ENCODE measurements around the gene PDE4D. TPM values are rescaled to one million over a fixed set of nuclear protein-coding genes. Genes with fewer than 3 reads are reported as not detected.

Gene PDE4D
- total and polyA plus RNA-seq, 2 of the 4 experiments (the other 2 are of a cell fraction): 1.4 to 7.9 TPM

GRCh38 chr5:59430066-59430685 is 463.4 kb downstream of the PDE4D start:
- intact Hi-C loops (cut with micrococcal nuclease) (no loop called here), in situ Hi-C loops (cut with MboI; ENCODE audit: low sequenced_read_pairs) (no loop called here), dilution Hi-C loops (cut with HindIII; ENCODE audit: low sequenced_read_pairs, unreplicated experiment) (no loop called here)
- no CpG with 5 or more reads among the region's 9 CpGs for WGBS, 2 experiments (ENCODE audit: extremely low coverage in 2 of 2, insufficient read length in 1 of 2)
- ChIA-PET CTCF (no interaction called here), POLR2A (ENCODE audit: unreplicated experiment) (no interaction called here)
- Histone ChIP-seq H2AK5ac (ENCODE audit: low read depth, low read length) (no peak overlapping the region), H3K9ac (ENCODE audit: low read depth, low read length) (no peak overlapping the region), H2BK120ac (ENCODE audit: low read depth, low read length) (no peak overlapping the region), H3K36me3 (ENCODE audit: control insufficient read depth, insufficient read depth, low read length) (no peaks in the 10 kb centered on the region), H3K18ac (ENCODE audit: low read depth, low read length) (no peak overlapping the region), H3K4me2 (ENCODE audit: low read depth, low read length) (no peak overlapping the region), H2AK9ac (replicated peaks; ENCODE audit: low read depth, low read length, poor library complexity) (no peak overlapping the region), H3K9me1 (ENCODE audit: insufficient read depth, low read length) (no peaks in the 10 kb centered on the region), H4K5ac (ENCODE audit: low read depth, low read length) (no peak overlapping the region), H4K8ac (ENCODE audit: low read depth in 2 of 2, low read length in 2 of 2) (no peak overlapping the region), H2BK15ac (ENCODE audit: low read depth, low read length) (no peak overlapping the region), H3K23ac (ENCODE audit: low read depth, low read length) (no peak overlapping the region), H4K20me1 (ENCODE audit: insufficient read depth, low read length) (no peaks in the 10 kb centered on the region), H2BK5ac (ENCODE audit: low read depth, low read length, poor library complexity, severe bottlenecking) (no peak overlapping the region), H3K14ac (replicated peaks; ENCODE audit: low read depth, low read length) (no peak overlapping the region), H3K4me1 (ENCODE audit: control insufficient read depth, insufficient read depth, low read length) (no peaks in the 10 kb centered on the region), H3K27ac (ENCODE audit: insufficient read depth, low read length) (no peak overlapping the region), H3K4me3 (ENCODE audit: insufficient read depth, low read depth, low read length) (no peak overlapping the region), H3K4ac (ENCODE audit: low read depth, low read length) (no peak overlapping the region), H3K56ac (ENCODE audit: extremely low read depth, insufficient read depth, low read length) (no peak overlapping the region), H2BK20ac (ENCODE audit: low read depth, low read length) (no peak overlapping the region), H3K9me3 (ENCODE audit: control insufficient read depth, insufficient read depth, low read length) (no peaks in the 10 kb centered on the region), H3K27me3 (ENCODE audit: control insufficient read depth, insufficient read depth, low read length) (no peaks in the 10 kb centered on the region), H4K91ac (ENCODE audit: insufficient read depth, low read depth, low read length) (no peak overlapping the region), H2AFZ (replicated peaks; ENCODE audit: low read length, poor library complexity) (no peak overlapping the region), H3K79me1 (ENCODE audit: low read depth in 1 of 2, low read length in 2 of 2) (no peaks in the 10 kb centered on the region)
- ATAC-seq (ENCODE audit: low read depth) (no peak), DNase-seq (no peak)
- no TSS peak for BruUV-seq (replicated peaks)
- no peak for TF ChIP-seq CTCF (conservative IDR thresholded peaks at IDR 0.05; ENCODE audit: low read depth, low read length)
- TF ChIP-seq MAFK (IDR thresholded peaks at IDR 0.05; ENCODE audit: low read depth, low read length): no peak
- TF ChIP-seq POLR2A (IDR thresholded peaks at IDR 0.05; ENCODE audit: low read depth, low read length): no peak
- TF ChIP-seq SMC3 (IDR thresholded peaks at IDR 0.05; ENCODE audit: low read depth, low read length): no peak
- TF ChIP-seq USF2 (IDR thresholded peaks at IDR 0.05; ENCODE audit: low read depth, low read length): no peak
- no peak for TF ChIP-seq RFX5 (IDR thresholded peaks at IDR 0.05; ENCODE audit: low read depth, low read length)
- TF ChIP-seq BHLHE40 (IDR thresholded peaks at IDR 0.05; ENCODE audit: low read depth, low read length): no peak
- TF ChIP-seq RCOR1 (IDR thresholded peaks at IDR 0.05; ENCODE audit: insufficient replicate concordance, low read length): no peak
- TF ChIP-seq CHD1 (IDR thresholded peaks at IDR 0.05; ENCODE audit: low read depth, low read length): no peak
- TF ChIP-seq RAD21 (IDR thresholded peaks at IDR 0.05; ENCODE audit: low read length): no peak
- no peak for TF ChIP-seq MAZ (IDR thresholded peaks at IDR 0.05; ENCODE audit: borderline replicate concordance, low read depth, low read length)
- no peak for TF ChIP-seq NFE2L2 (IDR thresholded peaks at IDR 0.05; ENCODE audit: low read depth, low read length)
- TF ChIP-seq FOS (IDR thresholded peaks at IDR 0.05; ENCODE audit: low read depth, low read length): no peak

Data from IMR-90 (cell line).